Measurements from ENCODE around the gene ANKRD34A.

- TF ChIP-seq EZH2 (IDR thresholded peaks at IDR 0.05; ENCODE audit: insufficient read depth, poor library complexity, severe bottlenecking) = no peak
- no peak for TF ChIP-seq EZH2phosphoT487 (IDR thresholded peaks at IDR 0.05; ENCODE audit: insufficient read depth, low read depth)
These were observed 8.0 kb downstream of the ANKRD34A start for GRCh38 chr1:145956361-145956760.

All from GM23248 (cell line).